WTC11 (cell line): ENCODE data around the gene GYS1.

Experiments used
- ATF2 ChIP-seq: sonication (generic); formaldehyde crosslinking; IDR thresholded peaks from 2 replicates; pipeline ENCODE4 v1.8.1; 2022; ENCODE audit warnings: low read depth, missing genetic modification reagents, borderline replicate concordance
- CBFB ChIP-seq: sonication (generic); formaldehyde crosslinking; IDR thresholded peaks from 2 replicates; pipeline ENCODE4 v1.8.1; 2022; ENCODE audit warnings: mild to moderate bottlenecking, low read depth, missing genetic modification reagents
- ETV6 ChIP-seq: sonication (generic); formaldehyde crosslinking; IDR thresholded peaks from 2 replicates; pipeline ENCODE4 v1.8.1; 2022; ENCODE audit warnings: mild to moderate bottlenecking, missing genetic modification reagents
- JUN ChIP-seq: sonication (generic); formaldehyde crosslinking; IDR thresholded peaks from 2 replicates; pipeline ENCODE4 v1.8.0; 2023; ENCODE audit warnings: mild to moderate bottlenecking, missing genetic modification reagents
- MAX ChIP-seq: sonication (generic); formaldehyde crosslinking; IDR thresholded peaks from 2 replicates; pipeline ENCODE4 v1.8.0; 2022; ENCODE audit warnings: mild to moderate bottlenecking, missing genetic modification reagents
- MYBL2 ChIP-seq: sonication (generic); formaldehyde crosslinking; IDR thresholded peaks from 2 replicates; pipeline ENCODE4 v1.8.1; 2023; ENCODE audit warnings: mild to moderate bottlenecking, moderate library complexity, missing genetic modification reagents
- TEAD4 ChIP-seq: sonication (generic); formaldehyde crosslinking; IDR thresholded peaks from 2 replicates; pipeline ENCODE4 v1.8.0; 2022; ENCODE audit warnings: mild to moderate bottlenecking, missing genetic modification reagents
- ZNF138 ChIP-seq: sonication (generic); formaldehyde crosslinking; conservative IDR thresholded peaks from 2 replicates; pipeline ENCODE4 v1.8.1; 2022; ENCODE audit warnings: mild to moderate bottlenecking, moderate library complexity, missing genetic modification reagents
- ZNF263 ChIP-seq: sonication (generic); formaldehyde crosslinking; IDR thresholded peaks from 2 replicates; pipeline ENCODE4 v1.8.1; 2022; ENCODE audit warnings: low read depth, mild to moderate bottlenecking, moderate library complexity, missing genetic modification reagents
- ZNF671 ChIP-seq: fragments of 250-450 bp; sonication (Bioruptor Pico); IDR thresholded peaks from 2 replicates; pipeline ENCODE4 v1.8.0; 2021; ENCODE audit warnings: mild to moderate bottlenecking
- TF ChIP-seq, protein P1 (sequence below): fragments of 200-600 bp; IDR thresholded peaks from 2 replicates; pipeline ENCODE4 v1.8.0; 2022; ENCODE audit warnings: antibody characterized with exemption
- TF ChIP-seq, protein P2 (sequence below): sonication (generic); formaldehyde crosslinking; IDR thresholded peaks from 2 replicates; pipeline ENCODE4 v1.8.0; 2022; ENCODE audit warnings: missing genetic modification reagents
- TF ChIP-seq, protein P3 (sequence below): sonication (generic); formaldehyde crosslinking; conservative IDR thresholded peaks from 2 replicates; pipeline ENCODE4 v1.8.1; 2022; ENCODE audit warnings: mild to moderate bottlenecking, missing genetic modification reagents
- TF ChIP-seq, protein P4 (sequence below): sonication (generic); formaldehyde crosslinking; IDR thresholded peaks from 2 replicates; pipeline ENCODE4 v1.8.1; 2022; ENCODE audit warnings: mild to moderate bottlenecking, moderate library complexity, missing genetic modification reagents

- TF ChIP-seq, protein P1, sequence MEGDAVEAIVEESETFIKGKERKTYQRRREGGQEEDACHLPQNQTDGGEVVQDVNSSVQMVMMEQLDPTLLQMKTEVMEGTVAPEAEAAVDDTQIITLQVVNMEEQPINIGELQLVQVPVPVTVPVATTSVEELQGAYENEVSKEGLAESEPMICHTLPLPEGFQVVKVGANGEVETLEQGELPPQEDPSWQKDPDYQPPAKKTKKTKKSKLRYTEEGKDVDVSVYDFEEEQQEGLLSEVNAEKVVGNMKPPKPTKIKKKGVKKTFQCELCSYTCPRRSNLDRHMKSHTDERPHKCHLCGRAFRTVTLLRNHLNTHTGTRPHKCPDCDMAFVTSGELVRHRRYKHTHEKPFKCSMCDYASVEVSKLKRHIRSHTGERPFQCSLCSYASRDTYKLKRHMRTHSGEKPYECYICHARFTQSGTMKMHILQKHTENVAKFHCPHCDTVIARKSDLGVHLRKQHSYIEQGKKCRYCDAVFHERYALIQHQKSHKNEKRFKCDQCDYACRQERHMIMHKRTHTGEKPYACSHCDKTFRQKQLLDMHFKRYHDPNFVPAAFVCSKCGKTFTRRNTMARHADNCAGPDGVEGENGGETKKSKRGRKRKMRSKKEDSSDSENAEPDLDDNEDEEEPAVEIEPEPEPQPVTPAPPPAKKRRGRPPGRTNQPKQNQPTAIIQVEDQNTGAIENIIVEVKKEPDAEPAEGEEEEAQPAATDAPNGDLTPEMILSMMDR = no peak
- TF ChIP-seq MAX (no peak), ATF2 (CRISPR knock-in tag) (no peak), JUN (CRISPR knock-in tag) (no peak), ZNF671 (no peak), ZNF138 (CRISPR knock-in tag) (no peak), ETV6 (CRISPR knock-in tag) (no peak), CBFB (CRISPR knock-in tag) (no peak), ZNF263 (CRISPR knock-in tag) (no peak), MYBL2 (no peak), TEAD4 (no peak)
- TF ChIP-seq, protein P2, sequence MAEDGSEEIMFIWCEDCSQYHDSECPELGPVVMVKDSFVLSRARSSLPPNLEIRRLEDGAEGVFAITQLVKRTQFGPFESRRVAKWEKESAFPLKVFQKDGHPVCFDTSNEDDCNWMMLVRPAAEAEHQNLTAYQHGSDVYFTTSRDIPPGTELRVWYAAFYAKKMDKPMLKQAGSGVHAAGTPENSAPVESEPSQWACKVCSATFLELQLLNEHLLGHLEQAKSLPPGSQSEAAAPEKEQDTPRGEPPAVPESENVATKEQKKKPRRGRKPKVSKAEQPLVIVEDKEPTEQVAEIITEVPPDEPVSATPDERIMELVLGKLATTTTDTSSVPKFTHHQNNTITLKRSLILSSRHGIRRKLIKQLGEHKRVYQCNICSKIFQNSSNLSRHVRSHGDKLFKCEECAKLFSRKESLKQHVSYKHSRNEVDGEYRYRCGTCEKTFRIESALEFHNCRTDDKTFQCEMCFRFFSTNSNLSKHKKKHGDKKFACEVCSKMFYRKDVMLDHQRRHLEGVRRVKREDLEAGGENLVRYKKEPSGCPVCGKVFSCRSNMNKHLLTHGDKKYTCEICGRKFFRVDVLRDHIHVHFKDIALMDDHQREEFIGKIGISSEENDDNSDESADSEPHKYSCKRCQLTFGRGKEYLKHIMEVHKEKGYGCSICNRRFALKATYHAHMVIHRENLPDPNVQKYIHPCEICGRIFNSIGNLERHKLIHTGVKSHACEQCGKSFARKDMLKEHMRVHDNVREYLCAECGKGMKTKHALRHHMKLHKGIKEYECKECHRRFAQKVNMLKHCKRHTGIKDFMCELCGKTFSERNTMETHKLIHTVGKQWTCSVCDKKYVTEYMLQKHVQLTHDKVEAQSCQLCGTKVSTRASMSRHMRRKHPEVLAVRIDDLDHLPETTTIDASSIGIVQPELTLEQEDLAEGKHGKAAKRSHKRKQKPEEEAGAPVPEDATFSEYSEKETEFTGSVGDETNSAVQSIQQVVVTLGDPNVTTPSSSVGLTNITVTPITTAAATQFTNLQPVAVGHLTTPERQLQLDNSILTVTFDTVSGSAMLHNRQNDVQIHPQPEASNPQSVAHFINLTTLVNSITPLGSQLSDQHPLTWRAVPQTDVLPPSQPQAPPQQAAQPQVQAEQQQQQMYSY (CRISPR knock-in tag) = no peak
- TF ChIP-seq, protein P3, sequence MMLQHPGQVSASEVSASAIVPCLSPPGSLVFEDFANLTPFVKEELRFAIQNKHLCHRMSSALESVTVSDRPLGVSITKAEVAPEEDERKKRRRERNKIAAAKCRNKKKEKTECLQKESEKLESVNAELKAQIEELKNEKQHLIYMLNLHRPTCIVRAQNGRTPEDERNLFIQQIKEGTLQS = no peak
- TF ChIP-seq, protein P4, sequence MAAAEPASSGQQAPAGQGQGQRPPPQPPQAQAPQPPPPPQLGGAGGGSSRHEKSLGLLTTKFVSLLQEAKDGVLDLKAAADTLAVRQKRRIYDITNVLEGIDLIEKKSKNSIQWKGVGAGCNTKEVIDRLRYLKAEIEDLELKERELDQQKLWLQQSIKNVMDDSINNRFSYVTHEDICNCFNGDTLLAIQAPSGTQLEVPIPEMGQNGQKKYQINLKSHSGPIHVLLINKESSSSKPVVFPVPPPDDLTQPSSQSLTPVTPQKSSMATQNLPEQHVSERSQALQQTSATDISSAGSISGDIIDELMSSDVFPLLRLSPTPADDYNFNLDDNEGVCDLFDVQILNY = no peak
These were observed 66.2 kb downstream of the GYS1 start for GRCh38 chr19:48926909-48927308.
